ENCODE measurements around the gene LRBA. TPM values are rescaled to one million over a fixed set of nuclear protein-coding genes. Genes with fewer than 3 reads are reported as not detected.

LRBA gene
- total and polyA plus RNA-seq, 3 donors from 2014 or later, result 24.6 to 61.1 (median 60.8) TPM

- no peak for DNase-seq
- TF ChIP-seq CTCF (IDR thresholded peaks at IDR 0.05) (no peak), POLR2A (IDR thresholded peaks at IDR 0.05) (no peak)
- Histone ChIP-seq H3K27ac (no peak overlapping the region), H3K27me3 (no peaks in the 10 kb centered on the region), H3K9me3 (no peaks in the 10 kb centered on the region), H3K4me3 (no peak overlapping the region), H3K4me1 (no peaks in the 10 kb centered on the region), H3K36me3 (ENCODE audit: low read depth, missing control alignments) (no peaks in the 10 kb centered on the region)
- WGBS, 2 donors, result 95 to 97% methylated on average over 2 of the region's 2 CpGs
- intact Hi-C loops (cut with DNase I; ENCODE audit: low total_unique reads), result no loop called here
Observed at GRCh38 chr4:150853882-150854281, 161.2 kb downstream of the LRBA start.

GRCh38 chr4:150852216-150852615 lies 162.9 kb downstream of the LRBA start:
- Histone ChIP-seq H3K4me3 (no peak overlapping the region), H3K27me3 (no peaks in the 10 kb centered on the region), H3K9me3 (no peaks in the 10 kb centered on the region), H3K4me1 (no peaks in the 10 kb centered on the region), H3K27ac (no peak overlapping the region), H3K36me3 (ENCODE audit: low read depth, missing control alignments) (no peaks in the 10 kb centered on the region)
- intact Hi-C loops (cut with DNase I; ENCODE audit: low total_unique reads), result no loop called here
- 85 to 87% methylated on average over 1 of the region's 1 CpG for WGBS, 2 donors
- no peak for DNase-seq
- TF ChIP-seq CTCF (IDR thresholded peaks at IDR 0.05) (no peak), POLR2A (IDR thresholded peaks at IDR 0.05) (no peak)

GRCh38 chr4:150849016-150849415 lies 166.1 kb downstream of the LRBA start:
- Histone ChIP-seq H3K4me3 (no peak overlapping the region), H3K4me1 (no peaks in the 10 kb centered on the region), H3K36me3 (ENCODE audit: low read depth, missing control alignments) (no peaks in the 10 kb centered on the region), H3K27ac (no peak overlapping the region), H3K9me3 (no peaks in the 10 kb centered on the region), H3K27me3 (no peaks in the 10 kb centered on the region)
- no peak for DNase-seq
- TF ChIP-seq CTCF (IDR thresholded peaks at IDR 0.05) (no peak), POLR2A (IDR thresholded peaks at IDR 0.05) (no peak)
- intact Hi-C loops (cut with DNase I; ENCODE audit: low total_unique reads), result no loop called here
- 95 to 97% methylated on average over 1 of the region's 1 CpG for WGBS, 2 donors

- H3K9me3 ChIP-seq, result no peaks in the 10 kb centered on the region
- intact Hi-C loops (cut with DNase I; ENCODE audit: low total_unique reads), result no loop called here
- no peaks in the 10 kb centered on the region for H3K36me3 ChIP-seq (ENCODE audit: low read depth, missing control alignments)
- TF ChIP-seq CTCF (IDR thresholded peaks at IDR 0.05) (no peak), POLR2A (IDR thresholded peaks at IDR 0.05) (no peak)
- H3K27me3 ChIP-seq, result no peaks in the 10 kb centered on the region
- no peak overlapping the region for H3K27ac ChIP-seq
- no peak overlapping the region for H3K4me3 ChIP-seq
- DNase-seq, result no peak
- H3K4me1 ChIP-seq, result no peaks in the 10 kb centered on the region
- 89 to 94% methylated on average over 8 of the region's 8 CpGs for WGBS, 2 donors
Observed at GRCh38 chr4:150828159-150828558, 186.9 kb downstream of the LRBA start.

GRCh38 chr4:150827226-150827625 lies 187.9 kb downstream of the LRBA start:
- H3K27me3 ChIP-seq, result no peaks in the 10 kb centered on the region
- no peak for DNase-seq
- H3K27ac ChIP-seq, result no peak overlapping the region
- intact Hi-C loops (cut with DNase I; ENCODE audit: low total_unique reads), result no loop called here
- H3K9me3 ChIP-seq, result no peaks in the 10 kb centered on the region
- TF ChIP-seq CTCF (IDR thresholded peaks at IDR 0.05), result no peak
- no peaks in the 10 kb centered on the region for H3K36me3 ChIP-seq (ENCODE audit: low read depth, missing control alignments)
- H3K4me1 ChIP-seq, result no peaks in the 10 kb centered on the region
- WGBS, 2 donors, result 96 to 100% methylated on average over 1 of the region's 1 CpG
- no peak overlapping the region for H3K4me3 ChIP-seq

All from testis (tissue), 3 donors.